ENCODE measurements around the gene ZNF844. TPM values are rescaled to one million over a fixed set of nuclear protein-coding genes. Genes with fewer than 3 reads are reported as not detected.

ZNF844 gene
- total RNA-seq, 1 donor from 2014 or later, result 0.86 TPM

GRCh38 chr19:12112701-12113100 lies 48.2 kb downstream of the ZNF844 start:
- H3K4me3 ChIP-seq (ENCODE audit: low read depth, low read length), result no peak overlapping the region
- no peak for DNase-seq (ENCODE audit: low read depth)
- TF ChIP-seq CTCF (conservative IDR thresholded peaks at IDR 0.05; ENCODE audit: low read depth, low read length), result no peak

- no peak overlapping the region for H3K4me3 ChIP-seq (ENCODE audit: low read depth, low read length)
- DNase-seq (ENCODE audit: low read depth), result no peak
- TF ChIP-seq CTCF (conservative IDR thresholded peaks at IDR 0.05; ENCODE audit: low read depth, low read length), result no peak
Measured at GRCh38 chr19:12113121-12113520, 48.6 kb downstream of the ZNF844 start.

- H3K4me3 ChIP-seq (ENCODE audit: low read depth, low read length), result no peak overlapping the region
- no peak for DNase-seq (ENCODE audit: low read depth)
- no peak for TF ChIP-seq CTCF (conservative IDR thresholded peaks at IDR 0.05; ENCODE audit: low read depth, low read length)
Measured at GRCh38 chr19:12117201-12117970, 52.9 kb downstream of the ZNF844 start.

GRCh38 chr19:12126707-12127106 lies 62.2 kb downstream of the ZNF844 start:
- DNase-seq (ENCODE audit: low read depth), result no peak
- peak; percentile 49 for TF ChIP-seq CTCF (conservative IDR thresholded peaks at IDR 0.05; ENCODE audit: low read depth, low read length)
- no peak overlapping the region for H3K4me3 ChIP-seq (ENCODE audit: low read depth, low read length)

Other genes with a start within 250 kb of the ZNF844 start
- 2.4 and 3.1 TPM in 2 replicates for gene ZNF439, start 216.0 kb upstream of the ZNF844 start, total RNA-seq
- 11.0 and 15.0 TPM in 2 replicates for gene ZNF69, start 176.9 kb upstream of the ZNF844 start, total RNA-seq
- gene ZNF700, start 139.6 kb upstream of the ZNF844 start, total RNA-seq, result 4.4 and 7.9 TPM in 2 replicates
- 0.58 and 1.7 TPM in 2 replicates for gene ZNF763, start 99.7 kb upstream of the ZNF844 start, total RNA-seq
- gene ZNF433, start 29.1 kb upstream of the ZNF844 start, total RNA-seq, result 1.3 and 1.4 TPM in 2 replicates
- 0.72 TPM in 1 of 2 replicates, not detected in the other for gene ZNF878, start 11.8 kb upstream of the ZNF844 start, total RNA-seq
- 2.2 and 2.3 TPM in 2 replicates for gene ZNF20, start 75.6 kb downstream of the ZNF844 start, total RNA-seq
- gene ZNF625, start 92.0 kb downstream of the ZNF844 start, total RNA-seq, result 3.1 and 4.6 TPM in 2 replicates
- 1.4 and 1.8 TPM in 2 replicates for gene ZNF136, start 98.4 kb downstream of the ZNF844 start, total RNA-seq
- gene ZNF44, start 230.2 kb downstream of the ZNF844 start, total RNA-seq, result 2.4 and 8.2 TPM in 2 replicates